NCI-H2081 (cell line): ENCODE data around the gene RHBDL1.
A peak's percentile ranks its signal among the peaks of the same experiment; 100 is the strongest.

Source experiments
- DNase-seq, 2 experiments: peaks; one replicate each; lab custom pipeline; 2025; lab: John Stamatoyannopoulos, UW

RHBDL1 gene

DNA sequence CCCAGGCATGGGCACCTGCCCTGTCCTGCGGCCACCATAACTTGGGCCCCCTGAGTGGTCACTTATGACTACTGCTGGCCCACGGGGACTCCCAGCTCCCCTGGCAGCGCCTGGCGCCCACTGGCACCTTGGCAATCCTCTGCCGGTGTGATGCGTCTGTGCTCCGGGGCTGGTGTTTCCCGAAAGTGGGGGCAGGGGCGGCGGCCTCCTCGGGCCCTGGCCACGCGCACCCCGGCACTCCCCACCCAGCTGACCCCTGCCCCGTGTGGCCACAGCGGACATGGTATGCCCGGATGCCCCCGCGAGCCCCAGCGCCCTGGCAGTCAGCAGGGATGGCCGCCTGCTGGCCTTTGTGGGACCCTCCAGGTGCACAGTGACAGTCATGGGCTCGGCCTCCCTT lies 18.0 kb upstream of the RHBDL1 start:
- no peak for DNase-seq

DNA sequence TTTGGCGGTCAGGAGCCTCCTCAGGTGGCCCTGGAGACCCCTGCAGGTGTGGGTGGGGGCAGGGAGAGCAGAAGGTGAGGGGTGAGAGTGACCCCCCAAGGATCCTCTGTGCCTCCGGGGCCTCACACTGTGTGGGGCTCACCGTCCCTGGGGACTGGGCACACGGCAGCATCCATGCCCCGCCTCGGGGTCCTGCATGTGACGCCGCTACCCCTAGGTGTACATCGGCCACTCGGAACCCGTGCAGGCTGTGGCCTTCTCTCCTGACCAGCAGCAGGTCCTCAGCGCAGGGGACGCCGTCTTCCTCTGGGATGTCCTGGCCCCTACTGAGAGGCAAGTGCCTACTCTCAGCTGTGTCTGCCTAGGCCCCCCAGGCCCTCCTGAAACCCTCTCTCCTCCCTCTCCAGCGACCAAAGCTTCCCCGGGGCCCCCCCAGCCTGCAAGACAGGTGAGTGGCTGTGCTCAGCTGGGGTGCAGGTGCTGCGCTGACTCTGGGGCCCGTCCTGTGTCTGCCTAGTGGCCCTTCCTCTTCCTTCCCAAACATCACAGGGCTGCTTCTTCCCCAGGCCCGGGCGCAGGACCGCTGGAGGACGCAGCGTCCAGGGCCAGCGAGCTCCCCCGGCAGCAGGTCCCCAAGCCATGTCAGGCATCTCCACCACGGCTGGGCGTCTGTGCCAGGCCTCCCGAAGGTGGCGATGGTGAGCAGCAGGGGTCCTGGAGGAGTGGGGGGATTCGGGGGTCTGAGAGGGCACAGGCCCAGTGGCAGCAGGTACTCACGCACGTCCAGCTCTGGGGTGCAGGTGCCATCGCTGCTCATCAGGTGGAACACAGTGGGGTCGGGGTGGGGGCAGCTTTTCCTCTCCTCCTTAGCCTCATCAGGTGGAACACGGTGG lies 16.5 kb upstream of the RHBDL1 start:
- no peak for DNase-seq

DNA sequence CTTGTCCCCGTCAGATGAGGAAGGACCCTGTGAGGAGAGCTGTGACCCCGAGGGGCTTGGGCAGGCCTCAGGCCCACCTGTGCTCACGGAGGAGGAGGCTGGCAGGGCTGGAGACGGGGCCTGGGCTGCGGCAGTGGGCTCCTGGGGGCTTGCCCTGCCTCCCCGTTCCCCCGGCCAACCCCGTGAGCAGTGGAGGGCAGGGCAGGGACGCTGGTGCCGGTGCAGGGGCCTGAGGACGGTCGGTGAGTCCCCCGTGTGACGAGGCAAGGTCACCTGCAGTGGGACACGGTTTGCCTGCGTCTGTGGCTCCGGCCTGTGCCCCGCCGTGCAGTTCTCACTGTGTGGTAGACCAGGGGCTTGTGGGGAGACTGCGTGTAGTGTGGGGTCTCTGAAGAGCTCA lies 15.9 kb upstream of the RHBDL1 start:
- no peak for DNase-seq

DNA sequence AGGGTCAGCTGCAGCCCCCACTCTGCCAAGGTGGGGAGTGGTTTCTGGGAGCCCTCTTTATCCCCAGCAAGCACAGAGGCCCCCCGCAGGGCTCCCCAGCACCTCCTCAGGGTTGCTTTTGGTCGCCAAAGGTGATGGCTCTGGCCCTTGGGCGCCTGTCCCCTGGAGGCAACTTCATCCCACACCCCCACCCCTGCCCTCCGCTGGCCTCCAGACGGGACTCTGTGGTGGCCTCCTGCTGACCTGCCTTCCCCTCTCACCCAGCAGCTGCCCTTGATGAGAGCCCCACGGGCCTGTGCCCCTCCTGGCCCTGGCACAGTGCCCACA lies 15.4 kb upstream of the RHBDL1 start:
- no peak for DNase-seq

DNA sequence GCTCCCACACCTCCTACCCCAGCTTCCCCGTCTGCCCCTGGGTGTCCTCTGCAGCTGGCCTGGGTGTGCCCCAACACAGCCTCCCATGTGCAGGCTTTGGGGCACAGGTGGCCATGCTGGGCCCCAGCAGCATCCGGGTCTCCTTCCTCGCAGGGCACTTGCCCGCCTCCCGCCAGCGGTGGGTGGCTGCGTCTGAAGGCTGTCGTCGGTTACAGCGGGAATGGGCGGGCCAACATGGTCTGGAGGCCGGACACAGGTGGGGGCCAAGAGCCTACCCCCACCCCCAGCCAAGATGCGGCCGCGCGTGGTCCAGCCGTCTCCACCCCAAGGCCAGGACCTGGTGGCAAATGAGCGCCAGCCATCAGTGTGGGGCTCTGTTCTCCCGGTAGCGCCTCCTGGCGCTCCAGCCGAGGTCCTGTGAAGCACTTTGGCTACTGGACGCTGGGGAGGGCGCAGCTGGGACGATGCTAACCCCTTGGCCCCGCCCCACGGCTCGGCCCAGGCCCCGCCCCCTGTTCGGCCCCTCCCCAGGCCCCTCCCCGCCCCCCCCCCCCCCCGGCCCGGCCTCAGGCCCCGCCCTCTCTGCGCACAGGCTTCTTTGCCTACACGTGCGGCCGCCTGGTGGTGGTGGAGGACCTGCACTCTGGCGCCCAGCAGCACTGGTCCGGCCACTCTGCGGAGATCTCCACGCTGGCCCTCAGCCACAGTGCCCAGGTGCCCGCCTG lies 14.8 kb upstream of the RHBDL1 start:
- peak; percentile 62 to 78 for DNase-seq

DNA sequence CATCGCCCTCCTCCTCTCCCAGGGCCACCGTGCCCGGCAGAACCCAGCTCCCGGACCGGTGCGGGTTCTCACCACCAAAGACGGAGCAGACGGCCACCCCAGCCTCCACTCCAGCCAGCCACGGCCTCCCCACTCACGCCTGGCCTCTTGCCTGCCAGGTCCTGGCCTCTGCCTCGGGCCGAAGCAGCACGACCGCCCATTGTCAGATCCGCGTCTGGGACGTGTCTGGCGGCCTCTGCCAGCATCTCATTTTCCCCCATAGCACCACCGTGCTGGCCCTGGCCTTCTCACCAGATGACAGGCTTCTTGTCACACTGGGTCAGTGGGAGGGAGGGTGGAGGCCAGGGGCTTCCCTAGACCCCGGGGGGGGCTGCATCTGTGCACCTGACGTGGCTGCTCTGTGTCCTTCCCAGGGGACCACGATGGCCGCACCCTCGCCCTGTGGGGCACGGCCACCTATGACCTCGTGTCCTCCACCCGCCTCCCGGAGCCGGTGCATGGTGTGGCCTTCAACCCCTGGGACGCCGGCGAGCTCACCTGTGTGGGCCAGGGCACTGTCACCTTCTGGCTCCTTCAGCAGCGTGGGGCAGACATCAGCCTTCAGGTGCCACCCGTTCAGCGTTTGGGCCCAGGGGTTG lies 14.2 kb upstream of the RHBDL1 start:
- no peak for DNase-seq

DNA sequence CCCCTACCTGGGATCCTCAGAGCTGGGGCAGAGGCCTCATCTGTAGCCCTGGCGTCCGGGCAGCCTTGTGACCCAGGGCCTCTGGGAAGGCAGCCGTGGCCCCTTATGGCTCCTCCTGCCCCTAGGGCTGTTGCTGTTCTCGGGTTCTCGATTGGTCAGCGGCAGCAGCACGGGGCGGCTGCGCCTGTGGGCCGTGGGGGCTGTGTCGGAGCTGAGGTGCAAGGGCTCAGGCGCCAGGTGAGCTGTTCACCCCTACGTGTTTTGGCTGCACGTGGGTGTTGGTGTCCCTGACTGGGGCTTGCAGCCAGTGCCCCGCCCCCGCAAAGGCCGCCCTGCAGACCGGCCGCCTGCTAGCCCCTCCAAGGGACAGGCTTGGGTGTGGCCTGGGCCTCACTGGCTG lies 13.4 kb upstream of the RHBDL1 start:
- no peak for DNase-seq

DNA sequence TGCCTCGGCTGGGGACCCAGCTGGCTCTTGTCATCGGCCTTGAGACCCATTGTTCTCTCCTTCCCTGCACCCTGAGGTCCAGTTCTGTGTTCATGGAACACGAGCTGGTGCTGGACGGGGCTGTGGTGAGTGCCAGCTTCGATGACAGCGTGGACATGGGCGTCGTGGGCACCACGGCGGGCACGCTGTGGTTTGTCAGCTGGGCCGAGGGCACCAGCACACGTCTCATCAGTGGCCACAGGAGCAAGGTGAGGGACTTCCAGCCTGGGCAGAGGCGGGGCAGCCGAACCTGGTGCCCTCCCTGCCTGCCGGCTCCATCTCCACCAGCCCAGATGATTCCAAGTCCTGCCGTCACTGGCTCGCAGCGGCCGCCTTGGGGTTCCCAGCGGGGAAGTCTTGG lies 12.9 kb upstream of the RHBDL1 start:
- DNase-seq = no peak

DNA sequence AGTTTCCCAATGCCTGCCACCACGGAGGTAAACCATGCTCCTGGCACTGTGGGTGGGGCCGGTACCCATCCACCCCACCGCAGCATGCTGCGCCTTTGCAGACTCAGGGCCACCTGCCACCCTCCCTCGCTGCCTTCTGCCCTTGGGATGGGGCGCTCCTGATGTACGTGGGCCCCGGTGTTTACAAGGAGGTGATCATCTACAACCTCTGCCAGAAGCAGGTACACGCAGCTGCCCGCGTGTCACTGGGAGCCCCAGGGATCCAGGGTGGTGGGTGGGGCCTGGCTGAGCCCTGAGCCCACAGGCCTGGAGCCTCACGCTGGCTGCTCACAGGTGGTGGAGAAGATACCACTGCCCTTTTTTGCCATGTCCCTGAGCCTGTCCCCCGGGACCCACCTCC lies 8.9 kb upstream of the RHBDL1 start:
- no peak for DNase-seq

DNA sequence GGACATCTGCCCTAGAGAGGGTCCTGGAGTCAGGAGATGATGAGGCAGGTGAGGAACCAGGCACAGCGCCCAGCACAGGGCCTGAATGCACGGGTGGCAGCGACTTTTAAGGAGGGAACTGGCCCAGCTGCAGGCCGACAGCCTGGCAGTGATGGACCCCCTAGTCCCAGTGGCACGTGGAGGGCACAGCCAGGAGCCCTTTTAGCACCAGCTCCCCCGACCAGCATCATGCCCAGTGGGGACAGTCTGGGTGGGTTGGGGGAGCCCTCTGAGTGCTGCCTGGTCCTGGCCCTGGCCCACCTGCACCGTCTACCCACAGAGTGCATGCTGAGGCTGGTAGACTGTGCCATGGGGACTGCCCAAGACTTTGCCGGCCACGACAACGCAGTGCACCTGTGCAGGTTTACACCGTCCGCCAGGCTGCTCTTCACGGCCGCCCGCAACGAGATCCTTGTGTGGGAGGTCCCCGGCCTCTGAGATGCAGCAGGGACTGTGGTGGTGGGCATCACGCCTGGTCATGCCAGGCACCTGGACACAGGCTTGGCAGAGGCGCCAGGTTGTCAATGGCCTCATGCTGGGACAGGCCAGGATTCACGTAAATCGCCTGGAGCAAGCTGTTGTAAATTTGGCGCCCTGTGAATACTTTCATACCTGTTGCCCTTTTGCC lies 8.2 kb upstream of the RHBDL1 start:
- no peak for DNase-seq

DNA sequence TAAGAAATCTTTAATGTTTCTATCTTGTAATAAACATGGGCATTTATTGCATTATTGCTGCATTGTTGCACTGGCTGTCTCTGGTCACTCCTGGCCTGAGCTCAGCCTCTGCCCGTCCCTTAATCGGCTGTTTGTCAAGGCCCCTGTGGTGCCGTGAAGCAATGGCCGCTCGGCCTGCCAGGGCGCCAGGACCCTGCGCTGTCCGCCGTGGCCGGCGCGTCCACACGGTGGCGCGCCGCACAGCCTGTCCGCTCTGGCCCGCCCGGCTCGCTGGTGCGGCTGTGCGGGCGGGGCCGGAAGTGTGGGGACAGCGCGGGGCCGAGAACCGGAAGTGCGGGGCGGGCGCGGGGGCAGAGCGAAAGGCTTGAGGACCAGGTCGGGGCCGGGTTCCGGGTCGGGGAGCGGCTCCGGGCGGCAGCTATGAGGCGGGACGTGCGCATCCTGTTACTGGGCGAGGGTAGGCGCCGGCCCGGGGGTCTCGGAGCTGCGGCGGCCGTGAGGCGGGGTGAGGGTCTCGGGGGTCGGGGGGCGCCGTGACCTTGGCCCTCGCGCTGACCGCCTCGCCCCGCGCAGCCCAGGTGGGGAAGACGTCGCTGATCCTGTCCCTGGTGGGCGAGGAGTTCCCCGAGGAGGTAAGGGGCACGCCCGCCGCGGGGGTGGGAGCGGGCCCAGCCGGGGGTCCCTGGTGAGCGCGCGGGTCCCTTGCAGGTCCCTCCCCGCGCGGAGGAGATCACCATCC lies 7.5 kb upstream of the RHBDL1 start, which contains the start of gene RHOT2:
Gene RHOT2, plus strand, starts transcription at position 353 of the 739 bp plus-strand sequence. Its CDS starts 68 bp downstream, at position 421.
- DNase-seq = peak; percentile 88 to 89

DNA sequence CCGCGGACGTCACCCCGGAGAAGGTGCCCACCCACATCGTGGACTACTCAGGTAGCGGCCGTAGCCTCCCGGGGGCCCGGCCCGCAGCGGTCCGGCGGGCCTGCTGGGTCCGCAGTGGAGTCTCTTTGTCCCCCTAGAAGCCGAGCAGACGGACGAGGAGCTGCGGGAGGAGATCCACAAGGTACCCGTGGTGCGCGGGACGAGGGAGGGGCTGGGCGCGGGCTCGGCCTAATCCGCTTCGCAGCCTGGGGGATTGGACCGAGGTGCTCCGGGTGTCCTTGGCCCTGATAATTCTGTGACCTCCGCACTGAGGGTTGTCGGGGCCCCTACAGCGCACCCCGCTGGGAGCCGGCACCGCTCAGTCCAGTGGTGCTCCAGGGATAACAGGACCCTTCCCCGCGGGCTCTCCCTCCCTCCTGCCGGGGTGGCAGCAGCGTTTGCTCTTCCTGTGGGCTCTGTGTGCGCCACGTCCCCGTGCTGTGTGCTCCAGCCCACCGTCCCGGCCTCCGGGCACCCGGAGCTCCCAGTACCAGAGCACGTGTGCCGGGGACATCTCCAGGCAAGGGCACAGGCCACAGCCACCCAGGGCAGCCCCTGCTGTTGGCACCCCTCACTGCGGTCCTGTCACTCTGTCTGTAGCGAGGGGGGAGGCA lies 6.8 kb upstream of the RHBDL1 start:
- DNase-seq = no peak

DNA sequence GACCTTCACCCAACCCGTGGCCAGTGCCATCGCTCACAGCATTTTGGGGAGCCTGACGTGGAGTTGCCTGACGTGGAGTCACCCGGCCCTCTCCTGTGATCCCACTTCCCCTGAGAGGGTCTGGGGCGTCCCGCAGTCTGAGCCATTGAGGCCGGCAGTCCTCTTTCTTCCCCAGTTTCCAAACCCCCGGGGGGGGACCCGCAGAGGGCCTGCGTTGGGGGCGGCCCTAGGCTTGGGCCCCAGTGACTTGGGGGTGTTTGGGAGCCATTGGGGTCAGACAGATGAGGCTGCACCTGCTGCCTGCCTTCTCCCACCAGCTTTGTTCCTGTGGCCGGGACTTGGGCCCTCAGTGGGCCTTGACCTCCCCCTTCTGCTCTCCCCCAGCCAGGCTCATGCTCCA lies 5.8 kb upstream of the RHBDL1 start:
- no peak for DNase-seq

DNA sequence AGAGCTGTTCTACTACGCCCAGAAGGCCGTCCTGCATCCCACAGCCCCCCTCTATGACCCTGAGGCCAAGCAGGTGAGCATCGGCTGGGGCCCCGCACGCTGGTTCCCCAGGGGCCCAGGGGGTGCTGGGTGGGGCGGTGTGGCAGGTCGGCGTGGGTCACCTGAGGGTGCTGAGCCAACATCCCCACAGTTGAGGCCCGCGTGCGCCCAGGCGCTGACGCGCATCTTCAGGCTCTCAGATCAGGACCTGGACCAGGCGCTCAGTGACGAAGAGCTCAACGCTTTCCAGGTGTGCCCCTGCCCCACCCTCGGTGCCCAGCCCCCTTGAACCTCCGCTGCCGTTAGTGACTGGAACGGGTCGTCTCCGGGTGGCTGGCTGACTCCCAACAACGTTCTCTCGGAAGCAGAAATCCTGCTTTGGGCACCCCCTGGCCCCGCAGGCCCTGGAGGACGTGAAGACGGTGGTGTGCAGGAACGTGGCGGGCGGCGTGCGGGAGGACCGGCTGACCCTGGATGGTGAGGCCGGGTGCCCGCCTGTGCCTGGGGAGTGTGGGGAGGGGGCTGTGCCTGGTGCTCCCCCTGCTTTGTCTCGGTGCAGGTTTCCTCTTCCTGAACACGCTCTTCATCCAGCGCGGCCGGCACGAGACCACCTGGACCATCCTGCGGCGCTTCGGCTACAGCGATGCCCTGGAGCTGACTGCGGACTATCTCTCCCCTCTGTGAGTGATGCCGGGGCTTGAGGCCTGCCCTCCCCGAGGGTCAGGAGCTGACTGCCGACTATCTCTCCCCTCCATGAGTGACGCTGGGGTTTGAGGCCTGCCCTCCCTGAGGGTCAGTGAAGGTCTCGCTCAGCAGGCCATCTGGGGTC lies 4.8 kb upstream of the RHBDL1 start:
- no peak for DNase-seq

DNA sequence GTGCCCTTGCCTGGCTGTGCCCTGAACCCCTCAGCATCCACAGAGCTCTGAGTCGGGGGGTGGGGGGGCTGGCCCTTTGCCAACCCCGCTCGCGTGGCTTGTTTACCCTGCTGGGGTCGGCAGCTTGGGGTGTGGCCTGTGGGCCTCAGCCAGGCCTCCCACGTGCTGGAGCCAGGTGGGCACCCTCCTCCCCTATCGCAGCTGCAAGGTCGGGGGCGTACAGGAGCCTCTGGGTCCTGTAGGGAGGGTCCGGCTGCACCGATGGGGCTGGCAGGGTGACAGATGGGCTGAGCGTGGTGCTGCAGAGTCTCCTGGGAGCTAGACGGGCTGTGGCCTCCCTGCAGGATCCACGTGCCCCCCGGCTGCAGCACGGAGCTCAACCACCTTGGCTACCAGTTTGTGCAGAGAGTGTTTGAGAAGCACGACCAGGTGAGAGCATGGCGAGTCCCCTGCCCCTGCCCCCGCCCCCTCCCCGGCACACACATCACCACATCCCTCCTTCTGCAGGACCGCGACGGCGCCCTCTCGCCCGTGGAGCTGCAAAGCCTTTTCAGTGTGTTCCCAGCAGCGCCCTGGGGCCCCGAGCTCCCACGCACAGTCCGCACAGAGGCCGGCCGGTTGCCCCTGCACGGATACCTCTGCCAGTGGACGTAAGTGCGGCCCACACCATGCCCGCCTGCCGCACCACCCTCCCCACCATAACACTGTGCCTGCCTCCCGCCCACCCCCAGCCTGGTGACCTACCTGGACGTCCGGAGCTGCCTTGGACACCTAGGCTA lies 3.9 kb upstream of the RHBDL1 start:
- no peak for DNase-seq

DNA sequence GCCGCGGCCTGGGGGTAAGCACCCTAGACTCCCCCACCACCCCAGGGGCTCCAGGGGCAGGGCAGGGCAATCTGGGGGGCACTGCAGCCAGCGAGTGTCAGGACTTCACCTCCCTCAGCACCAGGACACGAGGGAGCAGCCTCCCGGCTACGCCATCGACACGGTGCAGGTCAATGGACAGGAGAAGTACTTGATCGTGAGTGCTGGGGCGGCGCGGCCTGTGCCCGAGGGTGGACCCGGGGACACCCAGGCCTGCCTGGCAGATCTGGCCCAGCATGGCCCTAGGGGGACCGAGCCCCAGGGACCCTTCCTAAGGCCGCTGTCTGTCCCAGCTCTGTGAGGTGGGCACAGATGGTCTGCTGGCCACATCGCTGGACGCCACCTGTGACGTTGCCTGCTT lies 3.1 kb upstream of the RHBDL1 start:
- DNase-seq = no peak

DNA sequence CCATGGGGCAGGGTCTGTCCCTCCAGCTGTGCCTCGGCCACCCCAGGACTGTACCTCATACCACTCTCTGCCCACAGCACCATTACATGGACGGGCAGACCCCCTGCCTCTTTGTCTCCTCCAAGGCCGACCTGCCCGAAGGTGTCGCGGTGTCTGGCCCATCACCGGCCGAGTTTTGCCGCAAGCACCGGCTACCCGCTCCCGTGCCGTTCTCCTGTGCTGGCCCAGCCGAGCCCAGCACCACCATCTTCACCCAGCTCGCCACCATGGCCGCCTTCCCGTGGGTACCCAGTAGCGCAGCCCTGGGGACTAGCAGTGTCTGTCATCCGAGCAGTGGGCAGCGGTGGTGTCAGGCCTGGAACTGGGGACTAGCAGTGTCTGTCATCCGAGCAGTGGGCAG lies 2.6 kb upstream of the RHBDL1 start:
- DNase-seq = no peak

DNA sequence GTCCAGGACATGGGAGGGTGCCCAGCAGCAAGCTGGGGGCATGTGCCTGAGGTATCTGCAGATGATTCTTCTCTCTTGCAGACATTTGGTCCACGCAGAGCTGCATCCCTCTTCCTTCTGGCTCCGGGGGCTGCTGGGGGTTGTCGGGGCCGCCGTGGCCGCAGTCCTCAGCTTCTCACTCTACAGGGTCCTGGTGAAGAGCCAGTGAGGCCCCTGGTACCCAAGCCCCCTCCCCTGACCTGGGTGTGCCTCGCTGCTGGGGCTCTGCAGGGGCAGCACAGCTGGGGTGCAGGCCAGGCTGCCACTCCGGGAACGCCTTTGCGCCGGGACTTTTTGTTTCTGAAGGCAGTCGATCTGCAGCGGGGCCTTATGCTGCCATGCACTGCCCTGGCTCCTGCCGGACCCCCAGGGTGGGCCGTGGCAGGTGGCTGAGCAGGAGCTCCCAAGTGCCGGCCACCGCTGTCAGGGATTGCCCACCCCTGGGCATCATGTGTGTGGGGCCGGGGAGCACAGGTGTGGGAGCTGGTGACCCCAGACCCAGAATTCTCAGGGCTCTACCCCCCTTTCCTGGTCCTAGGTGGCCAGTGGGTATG lies 2.0 kb upstream of the RHBDL1 start:
- DNase-seq = no peak
